HT1080 (cell line): Measurements from ENCODE around the gene FZD4. TPM values are rescaled to one million over a fixed set of nuclear protein-coding genes. Genes with fewer than 3 reads are reported as not detected.
"Not testable (repeated sequence)": the region's sequence is repeated elsewhere in the genome, so short reads cannot be mapped to it uniquely, and the experiment has no call there.

Experiments used
- DNase-seq: peaks from one replicate; pipeline ENCODE4 v3.0.0-alpha.2; 2015; ENCODE audit warnings: low read depth
- total RNA-seq: library from RNA; depleted of rRNA; stranded (reverse); fragments of >200 nt; shearing (Covaris generic); gene quantifications from 2 replicates; pipeline ENCODE4 v1.2.3, GENCODE V29; 2014

Gene FZD4
- total RNA-seq, 1 experiment from 2014 or later = 5.4 TPM

DNA sequence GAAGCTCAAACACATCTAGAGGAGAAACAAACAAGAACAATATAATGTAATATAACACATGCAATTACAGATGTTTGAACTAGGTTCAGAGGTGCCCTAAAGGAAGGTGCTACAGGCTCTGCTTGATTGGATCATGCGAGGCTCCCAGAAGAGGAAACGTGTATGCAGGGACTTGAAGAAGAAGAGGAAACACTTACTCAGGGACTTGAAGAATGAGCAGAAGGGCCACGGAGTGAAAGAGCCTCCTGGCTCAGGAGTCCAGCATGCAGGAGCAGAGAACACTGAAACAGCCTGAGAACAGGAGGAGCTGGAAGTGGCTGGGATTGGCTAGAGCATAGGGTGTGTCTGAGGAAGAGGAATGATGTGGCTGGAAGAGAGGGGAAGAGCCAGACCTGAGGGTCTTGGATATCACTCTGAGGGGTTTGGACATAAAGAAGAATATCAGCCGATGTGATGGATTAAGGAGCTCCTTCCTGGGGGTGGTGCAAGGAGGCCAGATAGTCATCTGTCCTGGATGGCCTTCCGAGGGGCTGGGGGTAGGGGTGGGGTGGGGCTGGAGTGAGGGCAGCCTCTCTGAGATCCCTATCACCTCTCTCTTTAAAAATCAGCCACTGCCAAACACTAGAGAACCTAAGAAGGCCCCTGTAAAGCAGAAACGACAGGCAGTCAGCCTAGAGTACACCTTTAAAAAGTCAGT lies 16.8 kb downstream of the FZD4 start:
- no peak for DNase-seq

GRCh38 chr11:86937193-86937806 lies 17.9 kb downstream of the FZD4 start:
- not testable (repeated sequence) for DNase-seq

DNA sequence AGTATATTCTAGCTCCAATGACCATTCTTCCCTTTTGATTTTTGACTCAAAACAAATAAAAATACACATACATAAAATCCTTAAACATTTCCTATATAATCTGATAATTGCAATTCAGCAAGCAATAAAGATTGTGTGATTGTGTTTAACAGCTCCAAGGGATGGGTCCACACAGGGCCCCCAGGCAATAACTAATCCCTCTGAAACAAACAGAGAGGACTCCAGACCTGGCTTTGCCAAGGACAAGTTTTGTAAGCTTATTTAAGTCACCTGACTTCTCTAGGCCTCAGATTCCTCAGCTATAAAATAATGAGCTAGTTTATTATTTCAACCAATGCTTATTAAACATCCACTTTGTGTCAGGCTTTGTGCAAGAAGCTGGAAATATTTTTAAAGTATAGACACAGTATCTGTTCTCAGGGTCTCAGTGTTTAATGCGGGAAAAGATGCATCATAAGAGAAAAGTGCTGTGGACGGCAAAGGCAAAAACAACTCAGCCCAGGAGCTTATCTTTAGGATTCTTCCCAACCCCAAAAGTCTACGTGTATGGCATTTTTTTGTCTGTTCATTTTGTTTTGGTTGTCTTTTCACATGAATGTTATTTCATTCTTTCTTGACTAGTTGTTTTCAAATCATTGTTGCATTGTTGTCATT lies 20.1 kb downstream of the FZD4 start:
- DNase-seq = no peak

GRCh38 chr11:86934582-86934900 lies 20.7 kb downstream of the FZD4 start:
- no peak for DNase-seq

GRCh38 chr11:86933891-86934581 lies 21.2 kb downstream of the FZD4 start:
- no peak for DNase-seq

GRCh38 chr11:86932924-86933875 lies 22.0 kb downstream of the FZD4 start:
- no peak for DNase-seq

GRCh38 chr11:86932259-86932585 lies 23.0 kb downstream of the FZD4 start:
- no peak for DNase-seq

GRCh38 chr11:86931548-86932258 lies 23.5 kb downstream of the FZD4 start:
- DNase-seq = peak; percentile 82

DNA sequence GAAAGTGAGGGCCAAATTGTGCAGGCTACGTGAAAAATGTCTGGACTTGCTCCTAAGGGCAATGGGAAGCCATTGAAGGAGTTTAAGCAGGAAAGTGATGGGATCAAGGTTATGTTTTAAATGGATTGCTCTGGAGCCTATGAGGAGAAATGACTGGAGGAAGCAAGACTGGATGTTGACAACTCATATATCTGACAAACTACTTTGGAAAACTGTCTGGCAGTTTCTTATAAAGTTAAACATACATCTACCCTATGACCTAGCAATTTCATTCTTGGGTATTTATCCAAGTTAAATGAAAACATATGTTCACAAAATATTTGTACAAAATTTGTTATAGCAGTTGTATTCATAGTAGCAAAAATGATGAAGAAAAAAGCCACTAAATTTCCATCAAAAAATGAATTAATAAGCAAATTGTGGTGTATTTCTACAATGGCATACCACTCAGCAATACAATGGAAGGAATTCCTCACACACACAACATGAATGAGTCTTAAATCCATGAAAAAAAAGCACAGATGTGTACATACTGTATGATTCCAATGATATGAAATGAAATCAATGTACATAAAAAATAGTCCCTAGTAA lies 24.1 kb downstream of the FZD4 start:
- no peak for DNase-seq

DNA sequence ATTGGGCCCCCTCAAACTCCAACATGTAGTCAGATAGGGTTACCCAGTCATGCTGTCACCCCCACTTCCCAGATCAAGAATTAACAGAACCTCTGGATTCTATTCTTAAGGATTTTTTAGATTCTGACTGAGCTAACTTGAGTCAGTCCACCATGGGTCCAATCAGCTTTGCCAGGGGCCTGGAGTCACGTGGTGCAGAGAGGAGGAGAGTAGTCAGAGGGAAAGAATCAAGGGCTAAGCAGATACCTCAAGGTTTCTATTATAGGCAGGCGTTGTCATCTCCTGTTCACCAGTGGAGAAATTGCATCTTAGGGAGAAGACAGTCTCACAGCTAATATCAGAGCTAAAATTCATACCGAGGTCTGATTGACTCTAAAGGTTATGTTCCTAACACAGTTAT lies 28.2 kb downstream of the FZD4 start:
- DNase-seq = no peak

DNA sequence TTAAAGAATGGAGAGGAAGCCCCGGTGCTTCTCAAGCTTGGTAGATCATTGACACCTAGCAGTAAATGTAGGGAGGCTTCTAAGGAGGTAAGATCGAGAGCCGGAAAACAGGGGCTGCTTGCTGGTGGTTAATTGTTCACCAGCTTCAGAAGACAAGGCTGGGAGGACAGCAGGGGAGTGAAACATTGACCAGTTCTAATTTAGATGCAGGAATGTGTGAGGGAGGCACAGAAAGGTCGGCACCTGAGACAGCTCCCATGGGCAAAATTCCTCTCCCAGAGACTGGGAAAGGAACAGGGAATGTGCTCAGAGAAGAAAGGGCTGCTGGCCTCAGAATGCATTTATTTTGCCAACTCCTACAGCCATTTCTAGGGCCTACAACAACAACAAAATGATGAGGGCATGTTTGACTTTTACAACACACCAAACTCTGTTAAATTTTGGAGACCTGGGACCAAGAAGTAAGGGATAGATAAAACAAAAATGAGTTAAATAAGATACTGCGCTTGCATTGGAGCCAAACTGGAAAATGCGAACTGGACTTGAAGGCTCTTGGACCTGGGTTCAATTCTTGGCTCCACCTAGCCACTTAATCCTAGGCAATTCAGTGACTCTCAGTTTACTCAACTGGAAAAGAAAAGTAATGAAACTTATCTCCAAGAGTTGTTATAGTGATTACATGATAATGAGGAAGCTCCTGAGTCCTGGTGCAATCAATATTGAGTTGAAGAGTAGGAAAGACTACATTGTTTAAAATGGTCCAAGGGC lies 31.0 kb downstream of the FZD4 start:
- no peak for DNase-seq

DNA sequence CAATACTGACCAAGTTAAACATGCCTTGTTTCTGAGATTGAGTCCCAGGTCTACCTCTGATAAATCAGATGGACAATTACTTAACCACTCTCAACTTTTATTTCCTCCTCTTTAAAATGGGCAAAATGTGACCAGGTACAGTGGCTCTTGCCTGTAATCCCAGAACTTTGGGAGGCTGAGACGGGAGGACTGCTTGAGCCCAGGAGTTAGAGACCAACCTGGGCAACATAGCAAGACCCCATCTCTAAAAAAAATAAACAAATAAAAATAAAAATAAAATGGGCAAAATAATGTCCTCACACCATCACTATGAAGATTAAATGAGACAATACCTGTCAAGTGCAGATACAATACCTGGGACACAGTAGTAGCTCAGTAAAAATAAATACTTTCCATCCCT lies 33.0 kb downstream of the FZD4 start:
- DNase-seq = no peak

DNA sequence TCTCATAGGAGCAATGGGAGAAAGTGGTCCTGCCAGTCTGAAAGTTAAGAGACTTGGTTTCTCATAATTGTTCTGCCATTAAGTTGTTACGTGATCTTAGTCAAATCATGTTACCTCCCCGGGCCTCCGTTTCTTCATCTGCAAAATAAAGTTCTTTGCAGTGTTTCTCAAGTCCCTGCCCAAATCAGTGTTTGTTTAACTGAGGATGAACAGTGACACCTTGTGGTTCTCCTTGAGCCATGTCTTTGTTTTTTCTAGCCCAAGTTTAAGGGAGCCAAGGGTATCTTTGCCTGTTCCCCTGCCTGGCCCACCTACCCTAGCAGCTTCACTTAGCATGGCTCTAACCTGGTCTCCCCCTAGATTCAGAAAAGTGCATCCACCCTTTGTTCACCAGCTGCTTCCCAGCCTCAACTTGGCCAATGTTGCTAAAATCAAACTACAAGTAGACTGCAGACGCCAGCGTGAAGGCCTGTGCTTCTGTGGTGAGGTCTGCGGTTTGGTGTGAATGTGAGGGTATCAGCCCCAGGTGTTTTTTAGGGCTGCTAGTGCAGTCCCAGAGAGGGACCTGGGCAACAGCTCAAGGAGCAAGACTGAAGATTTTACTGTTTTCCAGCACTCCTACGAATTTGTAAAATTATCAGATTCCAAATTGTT lies 35.5 kb downstream of the FZD4 start:
- peak; percentile 73 for DNase-seq

DNA sequence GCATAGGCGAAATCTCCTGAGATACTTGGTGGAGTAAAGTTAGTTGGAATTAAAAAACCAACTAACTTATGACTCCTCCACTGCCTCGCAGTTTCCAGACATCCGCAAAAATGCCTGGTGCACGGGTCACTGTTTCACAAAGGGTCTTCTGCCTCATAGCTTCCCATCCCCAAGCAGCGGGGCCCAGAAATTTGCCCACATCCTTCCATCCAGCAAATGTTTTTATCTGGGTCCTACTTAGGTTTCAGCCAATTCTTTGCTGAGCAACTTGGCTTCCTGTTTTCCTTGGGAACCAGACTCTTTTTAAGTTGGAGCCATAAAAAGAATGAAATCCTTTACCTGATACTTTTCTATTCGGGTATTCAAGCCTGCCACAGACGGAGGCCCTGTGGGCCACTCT lies 36.2 kb downstream of the FZD4 start:
- DNase-seq = peak; percentile 72

DNA sequence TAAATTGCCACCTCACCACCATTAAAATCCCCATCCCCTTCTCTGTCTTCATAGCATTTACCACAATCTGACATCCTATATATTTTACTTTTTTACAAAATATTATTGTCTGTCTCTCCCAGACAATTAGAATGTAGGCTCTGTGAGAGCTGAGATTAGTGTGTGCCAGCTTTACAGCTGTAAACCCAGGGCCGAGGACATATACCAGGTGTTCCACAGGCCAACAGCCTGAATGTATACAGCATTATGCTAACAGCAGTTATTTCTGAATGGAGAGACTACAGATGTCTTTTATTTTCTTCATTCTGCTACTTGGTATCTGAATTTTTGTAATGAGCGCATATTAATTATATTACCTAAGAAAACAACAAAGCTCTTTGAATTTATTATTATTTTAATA lies 36.7 kb downstream of the FZD4 start:
- DNase-seq = no peak

DNA sequence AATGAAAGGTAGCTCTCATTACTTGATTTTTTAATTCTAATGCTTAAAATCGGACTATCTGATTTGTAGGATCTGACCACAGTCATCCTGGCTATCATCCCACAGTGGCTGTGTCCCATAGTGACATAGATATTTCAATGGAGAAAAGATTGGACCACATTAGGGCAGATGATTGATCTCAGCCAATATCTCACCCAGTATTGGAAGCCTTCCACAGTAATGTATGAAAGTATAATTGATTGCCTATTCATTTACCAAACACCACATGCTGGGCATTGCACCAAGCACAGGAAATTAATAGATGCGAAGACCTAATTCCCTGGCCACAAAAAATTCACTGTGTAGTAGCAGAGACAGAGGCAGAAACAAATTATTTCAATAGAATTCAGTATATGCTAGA lies 37.6 kb downstream of the FZD4 start:
- DNase-seq = no peak

DNA sequence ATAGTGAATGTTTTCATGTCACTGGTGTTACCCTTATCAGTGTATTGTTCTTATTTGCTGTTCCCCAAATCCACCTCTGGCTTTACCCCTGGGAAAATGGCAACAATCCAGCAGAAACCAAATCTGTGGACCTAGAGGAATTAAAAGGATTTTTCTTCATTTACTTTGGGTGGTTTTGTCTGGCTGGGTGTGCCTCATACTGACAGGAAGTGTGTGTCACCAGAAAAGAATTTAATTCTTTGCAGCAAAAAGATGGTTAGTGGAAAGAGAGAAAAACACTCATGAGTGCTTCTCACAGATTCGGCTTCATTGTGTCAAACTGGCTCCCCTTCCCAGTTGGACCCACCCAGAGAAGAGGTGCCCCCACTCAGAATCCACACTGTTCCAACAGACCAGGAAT lies 38.9 kb downstream of the FZD4 start:
- peak; percentile 93 for DNase-seq

GRCh38 chr11:86915850-86916249 lies 39.3 kb downstream of the FZD4 start:
- DNase-seq = peak; percentile 61
